ENCODE measurements around the gene C1orf141. TPM values are rescaled to one million over a fixed set of nuclear protein-coding genes. Genes with fewer than 3 reads are reported as not detected.

The C1orf141 gene
- total RNA-seq, 2 experiments from 2014 or later: not detected

DNA sequence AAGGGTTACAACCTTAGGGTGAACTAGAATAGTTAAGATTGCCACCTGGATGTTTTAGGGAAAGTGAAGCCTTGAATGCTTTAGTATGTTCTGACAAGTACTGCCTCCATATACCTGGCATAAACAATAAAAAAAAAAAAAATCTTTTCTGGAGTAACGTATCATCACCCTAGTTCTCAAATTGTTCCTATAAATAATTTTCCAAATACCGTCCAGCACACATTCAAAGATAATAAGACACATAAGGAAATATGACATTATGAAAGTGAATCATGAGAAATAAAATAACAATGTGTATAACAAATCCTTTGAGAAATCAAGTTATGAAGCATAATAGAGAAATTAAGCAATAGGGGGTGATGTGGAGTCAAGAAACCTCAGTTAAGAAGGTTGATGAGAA lies 20.6 kb downstream of the C1orf141 start:
- peaks cover 2% of the 10 kb centered on the region for H3K4me1 ChIP-seq (ENCODE audit: insufficient read depth, low read length)
- Mint-ChIP-seq H3K36me3 (ENCODE audit: low read depth) (peaks cover 4% of the 10 kb centered on the region), H3K4me1 (ENCODE audit: low read depth) (peaks cover 11% of the 10 kb centered on the region), H3K9me3 (peaks cover 5% of the 10 kb centered on the region), H3K27ac (no peak overlapping the region), H3K27me3 (no peaks in the 10 kb centered on the region), H3K4me3 (no peak overlapping the region)
- TF ChIP-seq, protein P1, sequence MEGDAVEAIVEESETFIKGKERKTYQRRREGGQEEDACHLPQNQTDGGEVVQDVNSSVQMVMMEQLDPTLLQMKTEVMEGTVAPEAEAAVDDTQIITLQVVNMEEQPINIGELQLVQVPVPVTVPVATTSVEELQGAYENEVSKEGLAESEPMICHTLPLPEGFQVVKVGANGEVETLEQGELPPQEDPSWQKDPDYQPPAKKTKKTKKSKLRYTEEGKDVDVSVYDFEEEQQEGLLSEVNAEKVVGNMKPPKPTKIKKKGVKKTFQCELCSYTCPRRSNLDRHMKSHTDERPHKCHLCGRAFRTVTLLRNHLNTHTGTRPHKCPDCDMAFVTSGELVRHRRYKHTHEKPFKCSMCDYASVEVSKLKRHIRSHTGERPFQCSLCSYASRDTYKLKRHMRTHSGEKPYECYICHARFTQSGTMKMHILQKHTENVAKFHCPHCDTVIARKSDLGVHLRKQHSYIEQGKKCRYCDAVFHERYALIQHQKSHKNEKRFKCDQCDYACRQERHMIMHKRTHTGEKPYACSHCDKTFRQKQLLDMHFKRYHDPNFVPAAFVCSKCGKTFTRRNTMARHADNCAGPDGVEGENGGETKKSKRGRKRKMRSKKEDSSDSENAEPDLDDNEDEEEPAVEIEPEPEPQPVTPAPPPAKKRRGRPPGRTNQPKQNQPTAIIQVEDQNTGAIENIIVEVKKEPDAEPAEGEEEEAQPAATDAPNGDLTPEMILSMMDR (IDR thresholded peaks at IDR 0.05): no peak
- H3K36me3 ChIP-seq (ENCODE audit: insufficient read depth, low read length): no peaks in the 10 kb centered on the region
- intact Hi-C loops (cut with DNase I, micrococcal nuclease): no loop called here
- peaks cover 4 to 13% of the 10 kb centered on the region in 2 experiments for H3K9me3 ChIP-seq (ENCODE audit: control insufficient read depth in 1 of 2, insufficient read depth in 1 of 2, low read length in 2 of 2)
- H3K27ac ChIP-seq (ENCODE audit: low read depth in 1 of 2, low read length in 2 of 2): no peak overlapping the region
- DNase-seq: no peak
- no peak overlapping the region for H3K4me3 ChIP-seq (ENCODE audit: low read length)
- ChIA-PET POLR2A (no interaction called here), CTCF (no interaction called here)
- H3K27me3 ChIP-seq (ENCODE audit: control insufficient read depth in 1 of 2, insufficient read depth in 2 of 2, low read length in 2 of 2): no peaks in the 10 kb centered on the region
- no peak for ATAC-seq (ENCODE audit: poor library complexity)

DNA sequence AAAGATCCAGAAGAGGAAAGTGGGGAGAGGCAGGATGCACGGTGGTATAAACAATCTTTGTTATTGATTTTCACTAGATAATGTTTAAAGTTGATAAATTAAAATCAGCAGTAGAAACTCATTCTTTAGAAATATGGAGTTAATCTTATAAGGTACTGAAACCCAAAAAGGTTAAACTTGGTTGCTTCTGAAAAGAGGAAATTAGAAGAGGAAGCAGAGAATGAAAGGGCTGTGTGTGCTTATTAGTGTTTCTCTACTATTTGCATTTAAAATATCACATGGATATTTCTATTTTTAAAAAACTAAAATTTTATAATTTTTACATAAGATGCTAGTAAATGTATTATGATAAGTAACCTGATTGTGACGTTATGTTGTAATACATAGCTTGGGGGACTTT lies 24.4 kb downstream of the C1orf141 start:
- ChIA-PET POLR2A (no interaction called here), CTCF (no interaction called here)
- Mint-ChIP-seq H3K9me3 (peaks cover 5% of the 10 kb centered on the region), H3K4me1 (ENCODE audit: low read depth) (no peaks in the 10 kb centered on the region), H3K4me3 (no peak overlapping the region), H3K36me3 (ENCODE audit: low read depth) (peaks cover 4% of the 10 kb centered on the region), H3K27ac (no peak overlapping the region), H3K27me3 (no peaks in the 10 kb centered on the region)
- Histone ChIP-seq H3K4me3 (ENCODE audit: low read length) (no peak overlapping the region), H3K36me3 (ENCODE audit: insufficient read depth, low read length) (no peaks in the 10 kb centered on the region), H3K27ac (ENCODE audit: low read depth in 1 of 2, low read length in 2 of 2) (no peak overlapping the region), H3K9me3 (ENCODE audit: control insufficient read depth in 1 of 2, insufficient read depth in 1 of 2, low read length in 2 of 2) (peaks cover 4 to 13% of the 10 kb centered on the region in 2 experiments), H3K27me3 (ENCODE audit: control insufficient read depth in 1 of 2, insufficient read depth in 2 of 2, low read length in 2 of 2) (no peaks in the 10 kb centered on the region), H3K4me1 (ENCODE audit: insufficient read depth, low read length) (no peaks in the 10 kb centered on the region)
- TF ChIP-seq, protein P1 (IDR thresholded peaks at IDR 0.05): no peak
- intact Hi-C loops (cut with DNase I, micrococcal nuclease): no loop called here
- ATAC-seq (ENCODE audit: poor library complexity) (no peak), DNase-seq (no peak)

DNA sequence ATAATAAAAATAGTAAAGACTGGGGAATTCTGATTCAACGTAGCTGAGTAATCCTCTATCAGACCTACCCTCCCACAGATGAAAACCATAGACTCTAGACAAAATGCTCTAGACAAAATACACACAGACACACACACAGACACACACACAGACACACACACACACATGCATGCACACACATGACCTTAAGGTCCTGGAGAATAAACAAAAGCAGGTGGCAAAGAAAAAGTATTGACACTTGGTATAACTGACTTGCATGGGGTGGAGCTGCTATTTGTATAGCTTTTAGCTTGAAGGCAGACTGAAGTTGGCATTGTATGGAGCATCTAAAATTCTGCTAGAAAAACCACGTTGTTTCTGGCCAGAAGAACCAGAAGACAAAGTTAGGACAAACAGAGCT lies 29.3 kb downstream of the C1orf141 start:
- Histone ChIP-seq H3K36me3 (ENCODE audit: insufficient read depth, low read length) (no peaks in the 10 kb centered on the region), H3K9me3 (ENCODE audit: control insufficient read depth in 1 of 2, insufficient read depth in 1 of 2, low read length in 2 of 2) (no peaks in the 10 kb centered on the region), H3K27ac (ENCODE audit: low read depth in 1 of 2, low read length in 2 of 2) (no peak overlapping the region), H3K4me1 (ENCODE audit: insufficient read depth, low read length) (no peaks in the 10 kb centered on the region), H3K27me3 (ENCODE audit: control insufficient read depth in 1 of 2, insufficient read depth in 2 of 2, low read length in 2 of 2) (no peaks in the 10 kb centered on the region), H3K4me3 (ENCODE audit: low read length) (no peak overlapping the region)
- intact Hi-C loops (cut with DNase I, micrococcal nuclease): no loop called here
- Mint-ChIP-seq H3K4me3 (no peak overlapping the region), H3K27me3 (peaks cover 4% of the 10 kb centered on the region), H3K9me3 (no peaks in the 10 kb centered on the region), H3K36me3 (ENCODE audit: low read depth) (no peaks in the 10 kb centered on the region), H3K4me1 (ENCODE audit: low read depth) (peaks cover 5% of the 10 kb centered on the region), H3K27ac (no peak overlapping the region)
- no peak for ATAC-seq (ENCODE audit: poor library complexity)
- TF ChIP-seq, protein P1 (IDR thresholded peaks at IDR 0.05): no peak
- DNase-seq: no peak
- CTCF ChIA-PET: interaction anchor here (0.7 kb wide), 1 partner anchor 33 kb away, joined by 4 read pairs; no protein-coding TSS in a partner anchor
- POLR2A ChIA-PET: no interaction called here
